ENCODE measurements around the gene SIK3.

DNA sequence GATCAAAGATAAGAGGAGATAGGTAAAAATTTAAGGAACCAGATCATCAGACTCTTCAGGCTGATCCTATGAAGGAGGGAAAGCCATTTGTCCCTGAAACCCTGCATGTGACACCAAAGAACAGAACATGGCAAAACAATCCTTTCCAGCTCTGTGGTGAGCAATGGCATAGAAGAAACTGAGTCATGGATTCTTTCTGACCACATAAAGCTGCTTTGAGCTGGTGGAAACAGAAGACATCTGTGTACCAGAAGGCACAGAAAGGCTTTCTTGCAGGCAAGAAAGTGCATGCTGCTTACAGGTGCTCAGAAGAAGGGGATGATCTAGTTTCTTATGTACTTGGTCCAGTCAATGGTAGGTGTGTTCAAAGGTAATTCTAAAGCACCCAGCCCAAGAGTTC, 215.8 kb downstream of the SIK3 start:
- TF ChIP-seq CEBPB (IDR thresholded peaks at IDR 0.05) (no peak), RAD21 (IDR thresholded peaks at IDR 0.05; ENCODE audit: low read depth) (no peak), FOXM1 (IDR thresholded peaks at IDR 0.05; ENCODE audit: borderline replicate concordance, low read depth) (no peak), MAX (IDR thresholded peaks at IDR 0.05) (no peak), CREB1 (IDR thresholded peaks at IDR 0.05; ENCODE audit: low read depth) (no peak), REST (IDR thresholded peaks at IDR 0.05; ENCODE audit: low read depth) (no peak), ZBTB7A (IDR thresholded peaks at IDR 0.05; ENCODE audit: low read depth) (no peak), YY1 (IDR thresholded peaks at IDR 0.05; ENCODE audit: low read depth) (no peak), TEAD4 (IDR thresholded peaks at IDR 0.05) (no peak), TAF1 (IDR thresholded peaks at IDR 0.05; ENCODE audit: low read depth) (no peak), EP300 (IDR thresholded peaks at IDR 0.05; ENCODE audit: borderline replicate concordance) (no peak), EGR1 (IDR thresholded peaks at IDR 0.05) (no peak), USF1 (IDR thresholded peaks at IDR 0.05) (no peak), TCF12 (IDR thresholded peaks at IDR 0.05; ENCODE audit: low read depth) (no peak)
